ENCODE measurements around the gene OXSR1.
"Not testable (repeated sequence)": the region's sequence is repeated elsewhere in the genome, so short reads cannot be mapped to it uniquely, and the experiment has no call there.

The OXSR1 gene

GRCh38 chr3:38267662-38268061, 102.3 kb downstream of the OXSR1 start:
- no peak for DNase-seq

- DNase-seq: no peak
These were observed 102.8 kb downstream of the OXSR1 start for GRCh38 chr3:38268087-38268486.

- no peak for DNase-seq
These were observed 103.2 kb downstream of the OXSR1 start for GRCh38 chr3:38268522-38268921.

GRCh38 chr3:38270606-38271005, 105.3 kb downstream of the OXSR1 start:
- DNase-seq: no peak

- DNase-seq: no peak
These were observed 106.2 kb downstream of the OXSR1 start for GRCh38 chr3:38271553-38271952.

GRCh38 chr3:38274864-38275649, 109.7 kb downstream of the OXSR1 start:
- DNase-seq: no peak

GRCh38 chr3:38275658-38276057, 110.3 kb downstream of the OXSR1 start:
- no peak for DNase-seq

GRCh38 chr3:38276081-38276916, 111.0 kb downstream of the OXSR1 start:
- no peak for DNase-seq

- DNase-seq: no peak
These were observed 111.7 kb downstream of the OXSR1 start for GRCh38 chr3:38276917-38277630.

- DNase-seq: no peak
These were observed 113.5 kb downstream of the OXSR1 start for GRCh38 chr3:38278841-38279240.

- no peak for DNase-seq
These were observed 116.8 kb downstream of the OXSR1 start, which contains the start of gene SLC22A14 for GRCh38 chr3:38281895-38282686. Gene SLC22A14 (plus strand): TSS chr3:38282294. CDS start chr3:38306027, 23,733 bp downstream.

- DNase-seq: no peak
These were observed 118.7 kb downstream of the OXSR1 start for GRCh38 chr3:38283810-38284755.

GRCh38 chr3:38284756-38285150, 119.4 kb downstream of the OXSR1 start:
- no peak for DNase-seq

- DNase-seq: not testable (repeated sequence)
These were observed 124.2 kb downstream of the OXSR1 start for GRCh38 chr3:38289286-38290217.

- not testable (repeated sequence) for DNase-seq
These were observed 131.7 kb downstream of the OXSR1 start for GRCh38 chr3:38297053-38297452.

- DNase-seq: no peak
These were observed 132.2 kb downstream of the OXSR1 start for GRCh38 chr3:38297537-38297936.

- DNase-seq: no peak
These were observed 132.8 kb downstream of the OXSR1 start for GRCh38 chr3:38297947-38298711.

All from hypothalamus (tissue), 51 donors.